Amniotic stem cell (primary cell): ENCODE measurements around the gene LRRC37B.
"Not testable (repeated sequence)": the region's sequence is repeated elsewhere in the genome, so short reads cannot be mapped to it uniquely, and the experiment has no call there.

Source experiments
- DNase-seq: peaks from one replicate; lab custom pipeline; 2025; lab: John Stamatoyannopoulos, UW

Gene LRRC37B

GRCh38 chr17:32006957-32007462 lies at the start of gene LRRC37B:
Gene LRRC37B (plus strand): TSS chr17:32007383. CDS start chr17:32021393, 14,010 bp downstream.
- DNase-seq: peak; percentile 34

GRCh38 chr17:31964131-31964530 lies 43.1 kb upstream of the LRRC37B start:
- not testable (repeated sequence) for DNase-seq

- no peak for DNase-seq
These were observed 39.5 kb upstream of the LRRC37B start for GRCh38 chr17:31967648-31968047.

- DNase-seq: not testable (repeated sequence)
These were observed 36.8 kb upstream of the LRRC37B start for GRCh38 chr17:31970416-31970815.

GRCh38 chr17:31974269-31975071 lies 32.7 kb upstream of the LRRC37B start:
- DNase-seq: not testable (repeated sequence)

GRCh38 chr17:31975391-31975790 lies 31.8 kb upstream of the LRRC37B start:
- not testable (repeated sequence) for DNase-seq

GRCh38 chr17:31991821-31992220 lies 15.4 kb upstream of the LRRC37B start:
- DNase-seq: not testable (repeated sequence)

GRCh38 chr17:31997005-31997404 lies 10.2 kb upstream of the LRRC37B start:
- no peak for DNase-seq

- DNase-seq: peak; percentile 34
These were observed 498 bp downstream of the LRRC37B start for GRCh38 chr17:32007463-32008298.

- no peak for DNase-seq
These were observed 2.0 kb downstream of the LRRC37B start for GRCh38 chr17:32009262-32009542.

GRCh38 chr17:32010114-32010513 lies 2.9 kb downstream of the LRRC37B start:
- DNase-seq: no peak

GRCh38 chr17:32015245-32016013 lies 8.2 kb downstream of the LRRC37B start:
- DNase-seq: no peak

GRCh38 chr17:32016231-32016630 lies 9.0 kb downstream of the LRRC37B start:
- DNase-seq: no peak

- no peak for DNase-seq
These were observed 12.0 kb downstream of the LRRC37B start for GRCh38 chr17:32019228-32019627.

- no peak for DNase-seq
These were observed 13.9 kb downstream of the LRRC37B start for GRCh38 chr17:32020943-32021614.

- no peak for DNase-seq
These were observed 14.4 kb downstream of the LRRC37B start for GRCh38 chr17:32021615-32021955.

- not testable (repeated sequence) for DNase-seq
These were observed 15.4 kb downstream of the LRRC37B start for GRCh38 chr17:32022554-32022953.

GRCh38 chr17:32027271-32027670 lies 20.1 kb downstream of the LRRC37B start:
- not testable (repeated sequence) for DNase-seq

GRCh38 chr17:32033223-32033622 lies 26.0 kb downstream of the LRRC37B start:
- DNase-seq: no peak

- DNase-seq: not testable (repeated sequence)
These were observed 26.6 kb downstream of the LRRC37B start for GRCh38 chr17:32033812-32034211.

GRCh38 chr17:32040246-32040645 lies 33.1 kb downstream of the LRRC37B start:
- not testable (repeated sequence) for DNase-seq
